Activated T-helper 2 cell treated with anti-CD3 and anti-CD28 coated beads, Interferon-gamma antibody, Interleukin-2, Interleukin-4, amounts not matched to agents 10 μg/mL and 5 μg/mL and 100 μg/mL, durations not matched to agents 14 hours and 24 hours and 36 hours (primary cell): ENCODE results near the gene DLL3. TPM values are rescaled to one million over a fixed set of nuclear protein-coding genes. Genes with fewer than 3 reads are reported as not detected.
"Not testable (repeated sequence)": the region's sequence is repeated elsewhere in the genome, so short reads cannot be mapped to it uniquely, and the experiment has no call there.

Experiments used
- DNase-seq: peaks from one replicate; pipeline ENCODE4 v3.0.0; 2021; ENCODE audit warnings: low spot score
- H3K27ac Mint-ChIP-seq: one replicate; pipeline ENCODE4 v1.8.0; 2021; ENCODE audit warnings: mixed read lengths
- H3K27me3 Mint-ChIP-seq: one replicate; pipeline ENCODE4 v1.8.0; 2021; ENCODE audit warnings: low read depth, mixed read lengths
- H3K36me3 Mint-ChIP-seq: one replicate; pipeline ENCODE4 v1.8.0; 2021; ENCODE audit warnings: low read depth, mixed read lengths
- H3K4me1 Mint-ChIP-seq: one replicate; pipeline ENCODE4 v1.8.0; 2021; ENCODE audit warnings: low read depth, mixed read lengths
- H3K4me3 Mint-ChIP-seq: one replicate; pipeline ENCODE4 v1.8.0; 2021; ENCODE audit warnings: low read depth, mild to moderate bottlenecking, moderate library complexity, mixed read lengths
- H3K9me3 Mint-ChIP-seq: one replicate; pipeline ENCODE4 v1.8.0; 2021; ENCODE audit warnings: mixed read lengths
- intact Hi-C: fragments of 100-400 bp; cut with micrococcal nuclease; formaldehyde crosslinking; loops from one replicate; pipeline ENCODE4 v1.15.1; 2023
- total RNA-seq: library from RNA; stranded (reverse); gene quantifications from 2 replicates; pipeline ENCODE4 v1.2.3, GENCODE V29; 2022

The DLL3 gene
- total RNA-seq, 1 donor from 2014 or later, result 1.6 TPM

- Mint-ChIP-seq H3K9me3 (no peaks in the 10 kb centered on the region), H3K4me1 (peaks cover 13% of the 10 kb centered on the region), H3K4me3 (no peak overlapping the region), H3K27me3 (no peaks in the 10 kb centered on the region), H3K27ac (no peak overlapping the region), H3K36me3 (peaks cover 85% of the 10 kb centered on the region)
- DNase-seq, result no peak
- intact Hi-C loops, result no loop called here
Measured at GRCh38 chr19:39472746-39473442, 25.9 kb upstream of the DLL3 start.

GRCh38 chr19:39473443-39473960 is 25.2 kb upstream of the DLL3 start:
- intact Hi-C loops, result no loop called here
- DNase-seq, result no peak
- Mint-ChIP-seq H3K4me3 (no peak overlapping the region), H3K9me3 (no peaks in the 10 kb centered on the region), H3K4me1 (peaks cover 13% of the 10 kb centered on the region), H3K27me3 (no peaks in the 10 kb centered on the region), H3K36me3 (peaks cover 82% of the 10 kb centered on the region), H3K27ac (no peak overlapping the region)

GRCh38 chr19:39474139-39474620 is 24.6 kb upstream of the DLL3 start:
- H3K27me3 Mint-ChIP-seq, result no peaks in the 10 kb centered on the region
- H3K27ac Mint-ChIP-seq, result no peak overlapping the region
- no peak overlapping the region for H3K4me3 Mint-ChIP-seq
- peak; percentile 57 for DNase-seq
- peaks cover 75% of the 10 kb centered on the region for H3K36me3 Mint-ChIP-seq
- peaks cover 13% of the 10 kb centered on the region for H3K4me1 Mint-ChIP-seq
- intact Hi-C loops, result loop anchor here (1.0 kb wide), 1 partner anchor 58 kb away; the partner anchor contains the start of gene EID2B
- H3K9me3 Mint-ChIP-seq, result no peaks in the 10 kb centered on the region

GRCh38 chr19:39475748-39476147 is 23.0 kb upstream of the DLL3 start:
- Mint-ChIP-seq H3K4me1 (peaks cover 21% of the 10 kb centered on the region), H3K9me3 (no peaks in the 10 kb centered on the region), H3K36me3 (peaks cover 59% of the 10 kb centered on the region), H3K4me3 (no peak overlapping the region), H3K27ac (no peak overlapping the region), H3K27me3 (no peaks in the 10 kb centered on the region)
- intact Hi-C loops, result no loop called here
- DNase-seq, result no peak

- H3K9me3 Mint-ChIP-seq, DNase-seq, intact Hi-C loops, H3K27me3 Mint-ChIP-seq: not testable (repeated sequence)
- H3K4me1 Mint-ChIP-seq, result peaks cover 24% of the 10 kb centered on the region
- peaks cover 55% of the 10 kb centered on the region for H3K36me3 Mint-ChIP-seq
- peak overlapping the region; percentile 84 for H3K27ac Mint-ChIP-seq
- H3K4me3 Mint-ChIP-seq, result peak overlapping the region; percentile 97
Measured at GRCh38 chr19:39479319-39479801, 19.4 kb upstream of the DLL3 start.

GRCh38 chr19:39479916-39480315 is 18.8 kb upstream of the DLL3 start:
- H3K9me3 Mint-ChIP-seq, result no peaks in the 10 kb centered on the region
- intact Hi-C loops, result loop anchor here (2.0 kb wide), 3 partner anchors 35 to 53 kb away; partner anchors contain the start of genes EID2B and SUPT5H
- H3K4me3 Mint-ChIP-seq, result peak overlapping the region; percentile 97
- peaks cover 52% of the 10 kb centered on the region for H3K36me3 Mint-ChIP-seq
- H3K27me3 Mint-ChIP-seq, result no peaks in the 10 kb centered on the region
- no peak for DNase-seq
- H3K27ac Mint-ChIP-seq, result peak overlapping the region; percentile 84
- H3K4me1 Mint-ChIP-seq, result peaks cover 24% of the 10 kb centered on the region

GRCh38 chr19:39480337-39481228 is 18.2 kb upstream of the DLL3 start, which contains the start of gene TIMM50:
TSS of gene TIMM50 (plus strand) at chr19:39480838. CDS start at chr19:39480854, 16 bp downstream.
- H3K27ac Mint-ChIP-seq, result peak within 1 kb of the TSS; percentile 84
- H3K27me3 Mint-ChIP-seq, result no peaks in the 10 kb centered on the region
- DNase-seq, result peak; percentile 96
- H3K4me3 Mint-ChIP-seq, result peak within 1 kb of the TSS; percentile 97
- peaks cover 24% of the 10 kb centered on the region for H3K4me1 Mint-ChIP-seq
- no peaks in the 10 kb centered on the region for H3K9me3 Mint-ChIP-seq
- intact Hi-C loops, result loop anchor here (2.0 kb wide), 3 partner anchors 36 to 52 kb away; partner anchors contain the start of genes EID2B and SUPT5H
- H3K36me3 Mint-ChIP-seq, result peaks cover 48% of the 10 kb centered on the region

GRCh38 chr19:39481229-39481545 is 17.6 kb upstream of the DLL3 start:
- H3K27ac Mint-ChIP-seq, result peak overlapping the region; percentile 84
- peak overlapping the region; percentile 97 for H3K4me3 Mint-ChIP-seq
- H3K36me3 Mint-ChIP-seq, result peaks cover 49% of the 10 kb centered on the region
- no peaks in the 10 kb centered on the region for H3K27me3 Mint-ChIP-seq
- DNase-seq, result no peak
- H3K4me1 Mint-ChIP-seq, result peaks cover 24% of the 10 kb centered on the region
- H3K9me3 Mint-ChIP-seq, result no peaks in the 10 kb centered on the region
- intact Hi-C loops, result loop anchor here (2.0 kb wide), 3 partner anchors 36 to 52 kb away; partner anchors contain the start of genes EID2B and SUPT5H

GRCh38 chr19:39481676-39482075 is 17.1 kb upstream of the DLL3 start:
- H3K4me1 Mint-ChIP-seq, result peaks cover 24% of the 10 kb centered on the region
- no peaks in the 10 kb centered on the region for H3K9me3 Mint-ChIP-seq
- peak overlapping the region; percentile 97 for H3K4me3 Mint-ChIP-seq
- no peak for DNase-seq
- H3K27me3 Mint-ChIP-seq, result no peaks in the 10 kb centered on the region
- intact Hi-C loops, result loop anchor here (2.0 kb wide), 3 partner anchors 37 to 51 kb away; partner anchors contain the start of genes EID2B and SUPT5H
- peaks cover 50% of the 10 kb centered on the region for H3K36me3 Mint-ChIP-seq
- peak overlapping the region; percentile 84 for H3K27ac Mint-ChIP-seq

GRCh38 chr19:39483141-39483540 is 15.6 kb upstream of the DLL3 start:
- H3K27ac Mint-ChIP-seq, result no peak overlapping the region
- no peak for DNase-seq
- peaks cover 24% of the 10 kb centered on the region for H3K4me1 Mint-ChIP-seq
- peak overlapping the region; percentile 13 for H3K4me3 Mint-ChIP-seq
- H3K27me3 Mint-ChIP-seq, result no peaks in the 10 kb centered on the region
- peaks cover 47% of the 10 kb centered on the region for H3K36me3 Mint-ChIP-seq
- H3K9me3 Mint-ChIP-seq, result no peaks in the 10 kb centered on the region
- intact Hi-C loops, result no loop called here

- Mint-ChIP-seq H3K4me3 (no peak overlapping the region), H3K36me3 (peaks cover 46% of the 10 kb centered on the region), H3K27me3 (no peaks in the 10 kb centered on the region), H3K27ac (no peak overlapping the region), H3K4me1 (no peaks in the 10 kb centered on the region), H3K9me3 (no peaks in the 10 kb centered on the region)
- DNase-seq, result no peak
- intact Hi-C loops, result no loop called here
Measured at GRCh38 chr19:39489756-39490155, 9.0 kb upstream of the DLL3 start.

- Mint-ChIP-seq H3K27ac (no peak overlapping the region), H3K36me3 (peaks cover 30% of the 10 kb centered on the region), H3K27me3 (peaks cover 12% of the 10 kb centered on the region), H3K4me1 (no peaks in the 10 kb centered on the region), H3K9me3 (no peaks in the 10 kb centered on the region), H3K4me3 (no peak overlapping the region)
- intact Hi-C loops, result no loop called here
- DNase-seq, result no peak
Measured at GRCh38 chr19:39492225-39492624, 6.5 kb upstream of the DLL3 start.
